GM12878 (cell line): ENCODE results near the gene MISP3. TPM values are rescaled to one million over a fixed set of nuclear protein-coding genes. Genes with fewer than 3 reads are reported as not detected.
A peak's percentile ranks its signal among the peaks of the same experiment; 100 is the strongest.

Experiments
- ATF7 ChIP-seq: fragments of 450-650 bp; IDR thresholded peaks from 2 replicates; pipeline ENCODE4 v1.6.1; 2016; ENCODE audit warnings: low read depth, mild to moderate bottlenecking
- E2F4 ChIP-seq: IDR thresholded peaks from 2 replicates; pipeline ENCODE4 v1.6.1; 2012; ENCODE audit warnings: low read depth, low read length, improper control_type of control experiment
- GATAD2B ChIP-seq: fragments of 450-650 bp; conservative IDR thresholded peaks from 2 replicates; pipeline ENCODE4 v1.6.1; 2017; ENCODE audit warnings: low read depth, mild to moderate bottlenecking, moderate library complexity
- HSF1 ChIP-seq: fragments of 150-350 bp; IDR thresholded peaks from 2 replicates; pipeline ENCODE4 v1.6.1; 2014; ENCODE audit warnings: mild to moderate bottlenecking, low read depth, low read length
- MEF2A ChIP-seq: IDR thresholded peaks from 2 replicates; pipeline ENCODE4 v1.6.1; 2011; ENCODE audit warnings: low read depth, mild to moderate bottlenecking, low read length, moderate library complexity; ENCODE audit not compliant: insufficient read depth
- MTA3 ChIP-seq: IDR thresholded peaks from 2 replicates; pipeline ENCODE4 v1.6.1; 2012; ENCODE audit warnings: low read length, inconsistent platforms, borderline replicate concordance
- MXI1 ChIP-seq: fragments of 150-350 bp; IDR thresholded peaks from 2 replicates; pipeline ENCODE4 v1.6.1; 2011; ENCODE audit warnings: low read depth, mild to moderate bottlenecking, inconsistent platforms, low read length, improper control_type of control experiment
- NKRF ChIP-seq: fragments of 450-650 bp; conservative IDR thresholded peaks from 2 replicates; pipeline ENCODE4 v1.6.1; 2017; ENCODE audit warnings: mild to moderate bottlenecking, moderate library complexity
- NR2C1 ChIP-seq: fragments of 450-650 bp; IDR thresholded peaks from 2 replicates; pipeline ENCODE4 v1.6.1; 2017; ENCODE audit warnings: antibody characterized with exemption, mild to moderate bottlenecking, moderate library complexity
- POLR2A ChIP-seq: IDR thresholded peaks from 2 replicates; pipeline ENCODE4 v1.6.1; 2011; ENCODE audit warnings: low read depth, mild to moderate bottlenecking, low read length
- RAD51 ChIP-seq: fragments of 450-650 bp; IDR thresholded peaks from 2 replicates; pipeline ENCODE4 v1.6.1; 2016; ENCODE audit warnings: moderate library complexity, mild to moderate bottlenecking, inconsistent platforms
- RELA ChIP-seq: fragments of 450-650 bp; IDR thresholded peaks from 2 replicates; pipeline ENCODE4 v1.8.0; 2014; ENCODE audit warnings: borderline replicate concordance; ENCODE audit not compliant: partially characterized antibody
- STAT3 ChIP-seq: IDR thresholded peaks from 2 replicates; pipeline ENCODE4 v1.6.1; 2011; ENCODE audit warnings: low read depth, low read length, improper control_type of control experiment
- USF1 ChIP-seq: IDR thresholded peaks from 2 replicates; pipeline ENCODE4 v1.6.1; 2011; ENCODE audit warnings: borderline replicate concordance, low read depth, mild to moderate bottlenecking, moderate library complexity, mixed read lengths, low read length; ENCODE audit not compliant: insufficient read depth; ENCODE audit errors: extremely low read length
- ZBED1 ChIP-seq: IDR thresholded peaks from 2 replicates; pipeline ENCODE4 v1.6.1; 2016; ENCODE audit warnings: borderline replicate concordance
- ZBTB33 ChIP-seq: fragments of 450-650 bp; IDR thresholded peaks from 2 replicates; pipeline ENCODE4 v1.6.1; 2017; ENCODE audit warnings: mild to moderate bottlenecking
- ZBTB40 ChIP-seq: fragments of 450-650 bp; IDR thresholded peaks from 2 replicates; pipeline ENCODE4 v1.6.1; 2016; ENCODE audit warnings: mild to moderate bottlenecking, moderate library complexity, borderline replicate concordance
- ZNF207 ChIP-seq: fragments of 450-650 bp; IDR thresholded peaks from 2 replicates; pipeline ENCODE4 v1.6.1; 2014; ENCODE audit warnings: antibody characterized with exemption, mild to moderate bottlenecking, borderline replicate concordance
- ZNF622 ChIP-seq: fragments of 450-650 bp; IDR thresholded peaks from 2 replicates; pipeline ENCODE4 v1.6.1; 2017; ENCODE audit warnings: mild to moderate bottlenecking, inconsistent platforms
- ZSCAN29 ChIP-seq: fragments of 450-650 bp; IDR thresholded peaks from 2 replicates; pipeline ENCODE4 v1.6.1; 2017; ENCODE audit warnings: mild to moderate bottlenecking, moderate library complexity
- polyA plus RNA-seq, 11 experiments: library from polyadenylated mRNA; depleted of rRNA in 4 of 11; unstranded in 6 of 11; stranded (reverse) in 5 of 11; fragments of >200 nt; fragmentation: Nextera tagmentation in 4 of 11; fragmentation: Illumina TruSeq in 1 of 11; extraction: Ambion mirVana in 4 of 11; extraction: Trizol in 1 of 11; gene quantifications; 1 replicate in 1 of 11; 2 replicates in 10 of 11; pipeline versions ENCODE4 v1.2.1 to v1.2.3, GENCODE V29; 2011 to 2016; ENCODE audit warnings: inconsistent platforms in 2 of 11, missing spikeins in 2 of 11, low read depth in 1 of 11
- total RNA-seq, 4 experiments: library from RNA; depleted of rRNA in 3 of 4; stranded (reverse); fragments of >200 nt in 3 of 4; fragmentation: Illumina TruSeq in 1 of 4; extraction: Trizol in 1 of 4; gene quantifications; 2 replicates each; pipeline versions ENCODE4 v1.2.1 to v1.2.3, GENCODE V29; 2013 to 2021

MISP3 gene
- total and polyA plus RNA-seq, 10 of the 15 experiments (the other 5 are each of a cell fraction or from before 2014, with no cell fraction given): 0.07 to 1.4 (median 0.64) TPM

- TF ChIP-seq ZBTB33 (no peak), USF1 (no peak), NKRF (no peak), ZBED1 (no peak), MEF2A (no peak), GATAD2B (no peak), RELA (peak; percentile 32), ZSCAN29 (no peak), STAT3 (no peak), MXI1 (no peak), HSF1 (no peak), NR2C1 (no peak; the same call in 1 of the 2 replicates), POLR2A (peak; percentile 54; the same call in 1 of the 2 replicates), ATF7 (no peak), E2F4 (no peak), RAD51 (no peak), ZNF622 (no peak), MTA3 (no peak), ZBTB40 (no peak; the same call in 1 of the 2 replicates), ZNF207 (no peak)
Measured at GRCh38 chr19:14117668-14118164, 45.1 kb downstream of the MISP3 start, which contains the start of gene PRKACA (continued).
